Activated naive CD8-positive, alpha-beta T cell treated with anti-CD3 and anti-CD28 coated beads, Interleukin-2, amount 10 ng/mL, durations not matched to agents 7 days and 5 days (primary cell): ENCODE measurements around the gene ARHGEF10L. TPM values are rescaled to one million over a fixed set of nuclear protein-coding genes. Genes with fewer than 3 reads are reported as not detected.

Source experiments
- ATAC-seq: fragments of 150-1000 bp; cut with Tn5 transposase; one replicate; pipeline ENCODE4 v1.10.0; 2021; ENCODE audit warnings: low read depth, moderate library complexity
- POLR2A ChIA-PET: fragments of 350-600 bp; sonication (Branson Sonifier 250); formaldehyde crosslinking; loops from one replicate; lab custom pipeline; 2021; ENCODE audit warnings: antibody characterized with exemption; lab: Charles Lee
- DNase-seq: peaks from one replicate; pipeline ENCODE4 v3.0.0; 2021
- H3K27ac Mint-ChIP-seq: one replicate; pipeline ENCODE4 v1.8.0; 2022; ENCODE audit warnings: mild to moderate bottlenecking, mixed read lengths
- H3K27me3 Mint-ChIP-seq: one replicate; pipeline ENCODE4 v1.8.0; 2022; ENCODE audit warnings: mild to moderate bottlenecking, moderate library complexity, mixed read lengths
- H3K36me3 Mint-ChIP-seq: one replicate; pipeline ENCODE4 v1.8.0; 2021; ENCODE audit warnings: mild to moderate bottlenecking, mixed read lengths
- H3K4me1 Mint-ChIP-seq: one replicate; pipeline ENCODE4 v1.8.0; 2021; ENCODE audit warnings: mixed read lengths
- H3K4me3 Mint-ChIP-seq: one replicate; pipeline ENCODE4 v1.8.0; 2022; ENCODE audit warnings: mild to moderate bottlenecking, moderate library complexity, mixed read lengths
- H3K9me3 Mint-ChIP-seq: one replicate; pipeline ENCODE4 v1.8.0; 2021; ENCODE audit warnings: mixed read lengths
- total RNA-seq, 2 experiments: library from RNA; stranded (reverse); gene quantifications; one replicate each; pipeline ENCODE4 v1.2.3, GENCODE V29; 2021

Gene ARHGEF10L
- total RNA-seq, 2 experiments from 2014 or later: 0.39 to 0.48 TPM

DNA sequence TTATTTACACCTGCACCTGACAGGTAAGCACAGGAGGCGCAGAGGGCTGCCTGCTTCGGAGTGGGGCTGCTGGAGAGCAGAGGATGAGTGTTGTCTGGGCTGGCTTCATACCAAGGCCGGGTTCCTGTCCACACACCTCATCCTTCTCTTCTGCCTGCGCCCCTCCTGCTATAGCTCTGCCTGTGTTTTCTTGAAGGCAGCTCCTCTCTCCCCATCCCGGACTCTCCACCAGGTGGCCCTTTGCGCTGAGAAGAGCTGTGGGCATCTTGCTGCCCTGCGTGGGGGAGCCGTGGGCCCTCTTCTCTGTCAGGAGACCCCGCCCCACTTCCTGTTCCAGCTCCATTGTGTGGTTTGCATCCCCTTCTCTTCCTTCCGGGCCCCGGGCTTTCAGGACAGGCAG, 35.0 kb downstream of the ARHGEF10L start:
- no peak for ATAC-seq

GRCh38 chr1:17575797-17576518, 36.5 kb downstream of the ARHGEF10L start:
- DNase-seq (no peak), ATAC-seq (no peak)
- Mint-ChIP-seq H3K9me3 (no peaks in the 10 kb centered on the region), H3K4me3 (no peak overlapping the region), H3K27me3 (no peaks in the 10 kb centered on the region), H3K36me3 (no peaks in the 10 kb centered on the region), H3K4me1 (peaks cover 2% of the 10 kb centered on the region), H3K27ac (no peak overlapping the region)
- POLR2A ChIA-PET: no interaction called here

More for the DNA sequence above, 35.0 kb downstream of the ARHGEF10L start:
- no peaks in the 10 kb centered on the region for H3K9me3 Mint-ChIP-seq
- DNase-seq: no peak
- H3K4me1 Mint-ChIP-seq: no peaks in the 10 kb centered on the region
- no peaks in the 10 kb centered on the region for H3K27me3 Mint-ChIP-seq
- H3K4me3 Mint-ChIP-seq: no peak overlapping the region
- no peak overlapping the region for H3K27ac Mint-ChIP-seq
- POLR2A ChIA-PET: no interaction called here
- no peaks in the 10 kb centered on the region for H3K36me3 Mint-ChIP-seq

DNA sequence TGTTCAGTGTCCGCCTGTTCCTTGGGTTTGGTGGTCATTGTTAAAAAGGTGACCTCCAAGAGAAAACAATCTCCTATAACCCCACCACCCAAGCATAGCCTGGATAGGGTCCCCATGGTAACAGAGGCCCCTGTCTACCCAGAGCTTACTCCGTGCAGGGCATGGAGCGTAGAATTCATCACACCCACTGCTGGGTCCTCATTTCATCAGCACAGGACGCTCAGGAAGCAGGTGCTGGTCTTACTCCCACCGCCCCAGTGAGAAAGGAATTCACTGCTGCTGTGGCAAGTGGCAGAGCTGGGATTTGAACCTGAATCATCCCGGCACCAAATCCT, 37.0 kb downstream of the ARHGEF10L start:
- H3K4me3 Mint-ChIP-seq: no peak overlapping the region
- POLR2A ChIA-PET: no interaction called here
- no peaks in the 10 kb centered on the region for H3K27me3 Mint-ChIP-seq
- no peak for ATAC-seq
- DNase-seq: no peak
- no peak overlapping the region for H3K27ac Mint-ChIP-seq
- no peaks in the 10 kb centered on the region for H3K36me3 Mint-ChIP-seq
- H3K4me1 Mint-ChIP-seq: peaks cover 4% of the 10 kb centered on the region
- no peaks in the 10 kb centered on the region for H3K9me3 Mint-ChIP-seq

DNA sequence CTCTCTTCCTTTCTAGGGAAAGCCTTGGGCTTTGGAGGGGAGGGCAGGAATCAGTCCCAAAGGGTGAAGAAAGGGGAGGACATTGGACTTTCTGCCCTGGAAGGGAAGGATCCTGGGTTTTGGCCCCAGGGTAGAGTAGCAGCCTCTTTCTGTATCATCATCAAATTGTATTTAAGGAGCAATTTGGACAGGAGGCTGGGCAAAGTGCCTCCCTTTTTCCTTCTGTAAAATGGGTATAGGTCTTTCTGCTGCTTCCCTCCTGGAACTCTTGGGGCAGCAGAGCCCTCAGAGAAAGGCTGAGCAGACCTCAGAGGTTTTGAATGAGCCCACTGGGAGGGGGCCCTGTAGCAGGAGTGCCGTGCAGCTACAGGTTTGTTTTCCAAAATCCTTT, 38.4 kb downstream of the ARHGEF10L start:
- POLR2A ChIA-PET: no interaction called here
- DNase-seq: no peak
- H3K36me3 Mint-ChIP-seq: no peaks in the 10 kb centered on the region

GRCh38 chr1:17579951-17580939, 40.7 kb downstream of the ARHGEF10L start:
- H3K27ac Mint-ChIP-seq: no peak overlapping the region
- peaks cover 3% of the 10 kb centered on the region for H3K27me3 Mint-ChIP-seq
- H3K9me3 Mint-ChIP-seq: no peaks in the 10 kb centered on the region
- POLR2A ChIA-PET: no interaction called here
- ATAC-seq (no peak), DNase-seq (no peak)
- H3K36me3 Mint-ChIP-seq: no peaks in the 10 kb centered on the region
- H3K4me3 Mint-ChIP-seq: no peak overlapping the region
- peaks cover 6% of the 10 kb centered on the region for H3K4me1 Mint-ChIP-seq

More for the DNA sequence above, 38.4 kb downstream of the ARHGEF10L start:
- H3K4me1 Mint-ChIP-seq: peaks cover 6% of the 10 kb centered on the region
- H3K4me3 Mint-ChIP-seq: no peak overlapping the region
- no peak for ATAC-seq
- H3K27ac Mint-ChIP-seq: no peak overlapping the region
- no peaks in the 10 kb centered on the region for H3K9me3 Mint-ChIP-seq
- peaks cover 2% of the 10 kb centered on the region for H3K27me3 Mint-ChIP-seq

DNA sequence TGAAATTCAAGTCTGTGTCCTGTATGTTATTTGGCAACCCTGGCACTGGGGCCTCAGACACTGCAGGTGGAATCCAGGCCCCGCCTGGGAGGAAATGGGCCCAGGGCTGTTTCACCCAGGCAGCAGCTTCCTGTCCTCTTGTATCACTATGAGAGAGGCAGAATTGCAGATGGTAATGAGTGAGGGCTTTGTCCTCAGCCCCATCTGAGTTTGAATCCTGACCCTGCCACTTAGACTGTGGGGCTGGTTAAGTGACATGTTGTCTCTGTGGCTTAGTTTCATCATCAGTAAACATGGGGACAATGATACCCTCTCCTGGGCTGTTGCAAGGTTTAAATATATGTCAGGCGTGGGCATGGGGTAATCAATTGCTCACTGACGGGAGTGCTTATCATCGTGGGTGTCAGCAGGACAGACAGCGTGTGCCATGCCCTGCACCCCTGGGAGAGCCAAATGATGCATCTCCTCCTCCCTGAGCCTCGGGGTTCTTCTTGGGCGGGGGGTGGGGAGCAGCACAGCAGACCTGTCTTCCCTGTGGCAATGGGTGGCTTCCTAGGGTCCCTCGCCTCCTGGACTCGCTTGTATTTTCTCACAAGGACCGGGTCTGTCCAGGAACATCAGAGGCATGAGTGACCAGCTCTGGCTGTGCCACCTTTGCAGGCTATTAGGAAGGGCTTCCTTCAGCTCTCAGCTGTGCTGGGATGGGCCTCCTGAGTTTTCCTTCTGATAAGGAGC, 42.1 kb downstream of the ARHGEF10L start:
- H3K27me3 Mint-ChIP-seq: peaks cover 3% of the 10 kb centered on the region
- H3K36me3 Mint-ChIP-seq: no peaks in the 10 kb centered on the region
- H3K27ac Mint-ChIP-seq: no peak overlapping the region
- DNase-seq (no peak), ATAC-seq (peak; percentile 92)
- no peak overlapping the region for H3K4me3 Mint-ChIP-seq
- H3K9me3 Mint-ChIP-seq: no peaks in the 10 kb centered on the region
- H3K4me1 Mint-ChIP-seq: peaks cover 6% of the 10 kb centered on the region
- POLR2A ChIA-PET: no interaction called here

GRCh38 chr1:17582124-17582774, 42.8 kb downstream of the ARHGEF10L start:
- Mint-ChIP-seq H3K4me1 (peaks cover 6% of the 10 kb centered on the region), H3K9me3 (no peaks in the 10 kb centered on the region), H3K27ac (no peak overlapping the region), H3K27me3 (peaks cover 3% of the 10 kb centered on the region), H3K36me3 (no peaks in the 10 kb centered on the region), H3K4me3 (no peak overlapping the region)
- ATAC-seq (no peak), DNase-seq (no peak)
- POLR2A ChIA-PET: interaction anchor here (0.6 kb wide), 1 partner anchor 643 kb away, joined by 3 read pairs; no protein-coding TSS in a partner anchor

- Mint-ChIP-seq H3K9me3 (no peaks in the 10 kb centered on the region), H3K36me3 (no peaks in the 10 kb centered on the region), H3K27ac (no peak overlapping the region), H3K4me1 (peaks cover 6% of the 10 kb centered on the region), H3K4me3 (no peak overlapping the region), H3K27me3 (peaks cover 5% of the 10 kb centered on the region)
- no peak for DNase-seq
- POLR2A ChIA-PET: no interaction called here
- ATAC-seq: no peak
Measured at GRCh38 chr1:17584539-17584938, 45.0 kb downstream of the ARHGEF10L start.

GRCh38 chr1:17585266-17585987, 45.9 kb downstream of the ARHGEF10L start:
- Mint-ChIP-seq H3K27ac (no peak overlapping the region), H3K4me3 (no peak overlapping the region), H3K4me1 (peaks cover 6% of the 10 kb centered on the region), H3K27me3 (peaks cover 5% of the 10 kb centered on the region), H3K9me3 (no peaks in the 10 kb centered on the region), H3K36me3 (no peaks in the 10 kb centered on the region)
- POLR2A ChIA-PET: no interaction called here
- ATAC-seq (no peak), DNase-seq (no peak)

DNA sequence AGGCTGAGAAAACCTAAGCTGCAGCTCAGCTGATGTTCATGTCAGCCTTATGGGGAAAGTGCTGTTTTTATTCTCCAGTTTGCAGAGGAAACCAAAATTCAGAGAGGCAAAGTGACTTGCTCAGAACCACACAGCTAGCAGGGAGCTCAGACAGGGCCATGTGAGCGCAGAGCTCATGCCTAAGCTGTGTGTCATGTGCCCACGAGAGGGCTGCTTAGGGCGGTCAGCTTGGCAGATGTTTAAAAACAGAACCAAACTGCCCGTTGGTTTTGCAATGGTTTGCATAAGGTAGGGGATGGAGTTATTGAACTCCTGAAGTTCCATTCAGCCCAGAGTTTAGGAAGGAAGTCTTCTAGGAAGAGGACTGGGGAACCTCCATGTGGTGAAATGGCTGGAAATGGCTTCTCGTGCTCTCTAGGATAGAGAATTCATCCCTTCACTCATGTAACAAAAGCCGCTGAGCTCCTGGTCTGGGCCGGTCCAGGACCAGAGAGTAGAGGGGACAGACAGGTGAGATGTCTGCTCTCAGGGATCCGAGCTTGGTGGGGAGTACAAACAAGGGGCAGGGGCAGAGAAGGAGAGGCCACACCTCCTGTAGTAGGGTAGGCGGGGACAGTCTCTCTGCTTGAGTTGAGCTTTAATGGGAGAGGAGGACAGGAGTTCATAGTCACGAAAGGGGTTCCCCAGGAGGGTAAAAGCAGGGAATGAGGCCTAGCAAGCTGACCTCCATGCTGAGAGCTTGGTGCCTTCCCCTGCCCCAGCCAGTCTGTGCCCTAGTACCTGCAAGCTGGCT, 46.9 kb downstream of the ARHGEF10L start:
- no peak overlapping the region for H3K4me3 Mint-ChIP-seq
- H3K27ac Mint-ChIP-seq: no peak overlapping the region
- H3K36me3 Mint-ChIP-seq: no peaks in the 10 kb centered on the region
- H3K27me3 Mint-ChIP-seq: peaks cover 5% of the 10 kb centered on the region
- H3K9me3 Mint-ChIP-seq: no peaks in the 10 kb centered on the region
- H3K4me1 Mint-ChIP-seq: peaks cover 3% of the 10 kb centered on the region
- ATAC-seq (no peak), DNase-seq (no peak)
- POLR2A ChIA-PET: no interaction called here

GRCh38 chr1:17587693-17588047, 48.2 kb downstream of the ARHGEF10L start:
- POLR2A ChIA-PET: no interaction called here
- no peaks in the 10 kb centered on the region for H3K4me1 Mint-ChIP-seq
- peaks cover 5% of the 10 kb centered on the region for H3K27me3 Mint-ChIP-seq
- no peak overlapping the region for H3K4me3 Mint-ChIP-seq
- DNase-seq: no peak
- no peaks in the 10 kb centered on the region for H3K36me3 Mint-ChIP-seq
- no peak for ATAC-seq
- H3K9me3 Mint-ChIP-seq: no peaks in the 10 kb centered on the region
- H3K27ac Mint-ChIP-seq: no peak overlapping the region
